Dermis blood vessel endothelial cell (primary cell): ENCODE results near the gene CFAP73. TPM values are rescaled to one million over a fixed set of nuclear protein-coding genes. Genes with fewer than 3 reads are reported as not detected.

Experiments
- DNase-seq: peaks from one replicate; pipeline ENCODE4 v3.0.0; 2010
- total RNA-seq: library from RNA; depleted of rRNA; stranded (reverse); fragments of >200 nt; gene quantifications from 2 replicates; pipeline ENCODE4 v1.2.3, GENCODE V29; 2014

Gene CFAP73
- total RNA-seq, 1 donor from 2014 or later: not detected

DNA sequence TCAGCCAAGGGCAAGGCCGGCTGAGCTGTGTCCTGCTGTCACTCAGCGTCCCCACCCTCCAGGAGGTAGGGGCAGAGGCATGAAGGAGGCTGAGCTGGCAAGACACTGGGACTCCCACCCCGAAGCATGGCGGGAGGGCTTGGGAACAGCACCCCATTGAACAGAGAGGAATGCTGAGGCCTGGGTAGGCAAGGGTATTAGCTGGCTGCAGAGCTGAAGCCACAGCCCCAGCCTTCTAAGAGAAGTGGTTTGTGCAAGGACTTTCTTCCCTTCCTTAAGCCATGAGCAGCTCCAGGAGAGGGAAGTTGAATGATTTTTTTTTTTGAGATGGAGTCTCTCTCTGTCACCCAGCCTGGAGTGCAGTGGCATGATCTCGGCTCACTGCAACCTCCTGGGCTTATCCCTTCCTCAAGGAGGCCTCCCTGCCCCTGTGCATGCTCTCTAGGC, 6.6 kb upstream of the CFAP73 start:
- DNase-seq: no peak

DNA sequence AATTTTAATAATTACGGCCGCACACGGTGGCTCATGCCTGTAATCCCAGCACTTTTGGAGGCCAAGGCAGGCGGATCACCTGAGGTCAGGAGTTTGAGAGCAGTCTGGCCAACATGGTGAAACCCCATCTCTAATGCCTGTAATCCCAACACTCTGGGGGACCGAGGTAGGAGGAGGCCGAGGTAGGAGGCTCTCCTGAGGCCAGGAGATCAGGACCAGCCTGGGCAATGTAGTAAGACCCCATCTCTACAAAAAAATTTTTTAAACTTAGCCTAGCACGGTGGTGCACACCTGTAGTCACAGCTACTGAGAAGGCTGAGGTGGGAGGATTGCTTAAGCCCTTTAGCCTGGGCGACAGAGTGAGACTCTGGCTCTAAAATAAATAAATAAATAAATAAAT, 5.6 kb upstream of the CFAP73 start:
- DNase-seq: no peak

DNA sequence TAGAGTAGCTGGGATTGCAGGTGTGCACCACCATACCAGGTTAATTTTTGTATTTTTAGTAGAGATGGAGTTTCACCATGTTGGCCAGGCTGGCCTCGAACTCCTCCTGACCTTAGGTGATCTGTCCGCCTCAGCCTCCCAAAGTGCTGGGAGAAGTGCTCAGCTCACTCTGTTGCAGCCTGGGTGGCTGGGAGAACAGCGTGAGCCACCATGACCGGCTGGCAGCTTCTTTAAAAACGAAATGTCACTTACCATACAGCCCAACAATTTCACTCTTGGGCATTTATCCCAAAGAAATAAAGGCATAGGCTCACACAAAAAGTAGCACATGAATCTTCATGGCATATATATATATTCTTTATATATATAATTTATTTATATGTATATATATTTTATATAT, 4.7 kb upstream of the CFAP73 start:
- DNase-seq: no peak

DNA sequence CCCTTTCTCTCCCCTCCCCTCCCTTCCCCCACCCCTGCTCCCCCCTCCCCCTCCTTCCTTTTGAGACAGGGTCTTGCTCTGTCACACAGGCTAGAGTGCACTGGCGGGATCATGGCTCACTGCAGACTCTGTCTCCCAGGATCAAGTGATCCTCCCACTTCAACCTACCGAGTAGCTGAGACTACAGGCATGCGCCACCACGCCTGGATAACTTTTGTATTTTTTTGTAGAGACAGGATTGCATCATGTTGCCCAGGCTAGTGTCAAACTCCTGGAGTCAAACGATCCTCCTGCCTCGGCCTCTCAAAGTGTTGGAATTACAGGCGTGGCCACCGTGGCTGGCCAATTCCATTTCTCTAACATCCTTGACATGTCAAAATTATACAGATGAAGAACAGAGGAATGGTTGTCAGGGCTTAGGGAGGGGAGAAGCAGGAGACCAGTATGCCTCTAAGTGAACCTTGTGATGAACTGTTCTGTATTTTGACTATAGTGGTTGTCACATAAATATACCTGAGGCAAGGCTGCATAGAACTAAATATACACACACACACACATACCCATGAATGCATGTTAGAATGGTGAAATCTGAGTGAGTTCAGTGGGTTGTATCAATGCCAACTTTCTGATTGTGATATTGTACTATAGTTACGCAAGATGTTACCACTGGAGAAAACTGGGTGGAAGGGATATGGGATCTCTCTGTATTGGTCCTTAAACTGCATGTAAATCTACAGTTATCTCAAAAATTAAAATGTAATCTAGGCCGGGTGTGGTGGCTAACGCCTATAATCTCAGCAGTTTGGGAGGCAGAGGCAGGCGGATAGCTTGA, 3.6 kb upstream of the CFAP73 start:
- no peak for DNase-seq

DNA sequence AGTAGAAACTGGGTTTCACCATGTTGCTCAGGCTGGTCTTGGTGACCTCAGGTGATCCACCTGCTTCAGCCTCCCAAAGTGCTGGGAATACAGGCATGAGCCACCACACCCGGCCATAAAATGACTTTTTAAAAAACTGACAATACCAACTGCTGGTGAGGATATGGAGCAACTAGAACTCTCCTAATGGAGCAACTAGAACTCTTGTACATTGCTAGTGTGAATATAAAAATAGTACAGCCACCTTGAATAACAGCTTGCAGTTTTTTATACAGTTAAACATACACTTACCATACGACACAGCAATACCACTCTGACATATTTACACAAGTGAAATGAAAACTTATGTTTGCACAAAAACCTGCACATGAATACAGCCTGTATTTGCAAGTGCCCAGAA, 2.5 kb upstream of the CFAP73 start:
- no peak for DNase-seq

DNA sequence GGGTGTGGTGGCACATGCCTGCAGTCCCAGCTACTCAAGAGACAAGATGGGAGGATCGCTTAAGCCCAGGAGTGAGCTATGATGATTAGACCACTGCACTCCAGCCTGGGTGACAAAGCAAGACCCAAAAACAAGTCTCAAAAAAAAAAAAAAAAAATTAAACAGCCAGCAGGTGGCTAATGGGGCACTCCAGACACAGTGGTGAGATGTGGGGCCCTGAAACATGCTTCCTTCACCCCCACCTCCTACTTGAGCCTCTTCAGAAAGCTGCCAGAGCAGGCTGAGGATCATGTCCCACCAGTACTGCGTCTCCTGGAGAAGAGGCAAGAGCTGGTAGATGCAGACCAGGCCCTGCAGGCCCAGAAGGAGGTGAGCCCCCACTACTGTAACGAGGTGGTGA, 2.1 kb downstream of the CFAP73 start:
- DNase-seq: no peak

DNA sequence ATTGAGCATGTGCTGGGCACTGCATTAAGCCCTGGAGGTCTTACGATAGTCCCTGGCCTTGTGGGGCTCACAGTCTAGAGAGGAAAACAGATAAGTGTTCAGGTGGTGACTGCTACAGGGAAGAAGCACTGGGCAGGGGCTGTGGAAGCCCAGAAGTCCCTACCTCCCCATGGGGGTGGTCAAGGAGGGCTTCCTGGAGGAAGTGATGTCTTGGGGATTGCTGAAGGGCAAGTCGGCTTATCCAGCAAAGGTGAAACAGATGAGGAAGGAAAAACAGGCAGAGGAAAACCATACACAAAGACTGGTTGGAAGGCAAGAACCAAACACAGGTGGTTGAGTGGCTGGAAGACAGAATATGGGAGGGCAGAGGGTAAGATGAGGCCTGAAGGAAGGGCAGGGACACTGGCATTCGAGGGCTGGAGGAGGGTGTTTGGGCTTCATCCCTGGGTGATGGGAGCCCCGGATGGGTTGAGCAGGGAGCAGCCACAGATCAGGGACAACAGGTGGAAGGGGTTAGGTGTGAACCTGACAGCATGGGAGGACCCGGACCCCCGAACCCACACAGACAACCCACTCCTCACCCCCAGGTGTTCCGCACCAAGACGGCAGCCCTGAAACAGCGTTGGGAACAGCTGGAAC, 2.8 kb downstream of the CFAP73 start:
- no peak for DNase-seq

DNA sequence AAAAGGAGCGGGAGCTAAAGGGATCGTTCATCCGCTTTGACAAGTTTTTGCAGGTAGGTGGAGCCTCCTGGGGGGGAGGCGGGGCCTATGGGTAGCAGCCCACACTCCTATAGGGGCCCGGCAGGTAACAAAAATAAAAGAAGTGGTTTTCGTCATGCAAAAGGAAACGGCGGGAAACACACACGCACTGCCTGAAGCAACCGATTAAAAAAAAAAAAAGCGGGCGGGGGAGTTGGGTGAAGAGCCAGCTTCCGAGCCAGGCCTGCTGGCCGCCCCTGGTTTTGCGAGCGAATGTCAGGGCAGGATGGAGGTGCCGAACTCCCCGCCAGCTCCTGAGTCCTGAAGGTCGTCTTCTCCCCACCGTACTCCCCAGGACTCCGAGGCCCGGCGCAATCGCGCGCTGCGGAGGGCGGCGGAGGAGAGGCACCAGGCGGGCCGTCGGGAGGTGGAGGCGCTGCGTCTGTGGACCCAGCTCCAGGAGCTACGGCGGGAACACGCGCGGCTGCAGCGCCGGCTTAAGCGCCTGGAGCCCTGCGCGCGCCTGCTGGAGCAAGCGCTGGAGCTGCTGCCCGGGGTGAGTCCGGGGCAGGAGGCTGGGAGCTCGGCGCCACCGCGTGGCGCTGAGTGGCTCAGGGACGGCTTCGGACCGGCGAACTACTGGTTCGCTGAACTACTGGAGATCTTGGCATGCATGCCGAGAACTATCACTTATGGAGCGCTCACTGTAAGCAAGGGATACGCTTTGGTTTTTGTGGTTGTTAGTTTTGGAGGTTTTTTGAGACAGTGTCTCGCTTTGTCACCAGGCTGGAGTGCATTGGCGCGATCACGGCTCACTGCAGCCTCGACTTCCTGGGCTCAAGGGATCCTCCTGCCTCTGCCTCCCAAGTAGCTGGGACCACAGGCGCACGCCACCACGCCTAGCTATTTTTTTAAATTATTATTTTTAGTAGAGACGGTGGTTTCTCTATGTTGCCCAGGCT, 3.6 kb downstream of the CFAP73 start:
- DNase-seq: peak; percentile 81

DNA sequence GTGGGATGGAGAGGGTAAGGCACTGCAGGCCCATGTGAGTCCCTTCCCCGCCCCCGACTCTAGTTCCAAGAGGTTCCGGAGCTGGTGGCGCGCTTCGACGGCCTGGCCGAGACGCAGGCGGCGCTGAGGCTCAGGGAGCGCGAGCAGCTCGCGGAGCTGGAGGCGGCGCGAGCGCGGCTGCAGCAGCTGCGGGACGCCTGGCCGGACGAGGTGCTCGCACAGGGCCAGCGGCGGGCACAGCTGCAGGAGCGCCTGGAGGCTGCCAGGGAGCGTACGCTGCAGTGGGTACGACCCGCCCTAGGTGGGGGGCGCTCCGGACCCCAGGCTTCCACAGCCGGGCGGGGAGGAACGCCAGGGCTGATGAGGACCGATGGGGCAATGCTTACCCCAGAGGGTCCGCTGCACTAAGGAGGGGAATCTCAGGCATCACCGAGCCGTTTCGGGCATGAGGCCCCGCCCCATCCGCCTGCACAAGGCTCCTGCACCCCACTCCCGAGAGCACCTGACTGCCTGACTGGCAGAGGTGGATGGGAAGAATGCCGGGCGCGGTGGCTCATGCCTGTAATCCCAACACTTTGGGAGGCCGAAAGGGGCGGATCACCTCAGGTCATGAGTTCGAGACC, 4.9 kb downstream of the CFAP73 start:
- DNase-seq: peak; percentile 56

DNA sequence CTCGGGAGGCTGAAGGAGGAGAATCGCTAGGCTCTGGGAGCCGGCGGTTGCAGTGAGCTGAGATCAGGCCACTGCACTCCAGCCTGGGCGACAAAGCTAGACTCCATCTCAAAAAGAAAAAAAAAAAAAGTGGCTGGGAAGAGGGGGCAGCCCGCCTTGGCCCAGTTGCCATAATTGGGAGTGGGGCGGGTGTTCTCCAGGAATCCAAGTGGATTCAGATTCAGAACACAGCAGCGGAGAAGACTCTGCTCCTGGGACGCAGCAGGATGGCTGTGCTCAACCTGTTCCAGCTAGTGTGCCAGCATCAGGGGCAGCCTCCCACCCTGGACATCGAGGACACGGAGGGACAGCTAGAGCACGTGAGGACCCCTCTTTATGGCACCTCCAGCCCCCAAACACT, 5.5 kb downstream of the CFAP73 start:
- DNase-seq: no peak

DNA sequence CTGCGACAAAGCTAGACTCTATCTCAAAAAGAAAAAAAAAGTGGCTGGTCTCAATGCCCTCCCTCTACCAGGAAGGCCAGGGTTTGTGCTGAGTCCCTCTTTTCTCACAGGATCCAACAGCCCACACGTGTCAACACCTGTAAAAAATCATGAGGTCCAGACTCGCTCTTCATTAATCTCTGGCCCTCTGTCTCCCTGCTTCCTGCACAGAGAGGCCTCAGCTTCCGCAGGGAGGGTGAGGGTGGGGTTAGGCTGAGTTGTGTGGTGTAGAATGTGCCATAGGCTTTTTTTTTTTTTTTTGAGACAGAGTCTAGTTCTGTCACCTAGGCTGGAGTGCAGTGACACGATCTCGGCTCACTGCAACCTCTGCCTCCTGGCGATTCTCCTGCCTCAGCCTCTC, 6.1 kb downstream of the CFAP73 start:
- DNase-seq: no peak

DNA sequence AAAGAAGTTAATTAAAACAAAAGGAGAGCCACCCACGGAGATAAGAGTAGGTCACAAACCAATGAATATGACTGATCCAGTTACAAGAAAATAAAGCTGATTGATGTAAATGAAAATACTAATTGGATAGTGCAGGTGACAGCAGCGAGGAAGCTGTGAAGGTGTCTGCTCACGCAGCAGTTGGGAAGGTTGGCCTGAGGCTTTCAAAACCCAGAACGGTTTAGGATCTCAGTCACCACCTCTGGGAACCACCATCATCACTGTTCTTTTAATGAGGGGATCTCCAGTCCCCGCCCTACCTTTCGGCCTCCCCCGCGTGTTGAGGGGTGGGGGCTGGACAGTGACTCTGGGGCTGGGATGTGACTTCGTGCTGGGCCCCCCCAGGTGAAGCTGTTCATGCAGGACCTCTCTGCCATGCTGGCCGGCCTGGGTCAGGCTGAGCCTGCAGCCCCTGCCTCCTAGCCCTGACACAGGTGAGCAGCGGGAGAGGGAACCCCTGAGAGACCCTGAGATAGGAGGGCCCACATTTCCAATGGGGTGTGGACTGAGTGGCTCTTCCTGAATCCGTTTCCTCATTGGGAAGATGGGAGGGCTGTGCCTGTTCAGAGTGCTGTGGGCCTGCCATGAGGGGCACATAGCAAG, 7.8 kb downstream of the CFAP73 start:
- DNase-seq: no peak

DNA sequence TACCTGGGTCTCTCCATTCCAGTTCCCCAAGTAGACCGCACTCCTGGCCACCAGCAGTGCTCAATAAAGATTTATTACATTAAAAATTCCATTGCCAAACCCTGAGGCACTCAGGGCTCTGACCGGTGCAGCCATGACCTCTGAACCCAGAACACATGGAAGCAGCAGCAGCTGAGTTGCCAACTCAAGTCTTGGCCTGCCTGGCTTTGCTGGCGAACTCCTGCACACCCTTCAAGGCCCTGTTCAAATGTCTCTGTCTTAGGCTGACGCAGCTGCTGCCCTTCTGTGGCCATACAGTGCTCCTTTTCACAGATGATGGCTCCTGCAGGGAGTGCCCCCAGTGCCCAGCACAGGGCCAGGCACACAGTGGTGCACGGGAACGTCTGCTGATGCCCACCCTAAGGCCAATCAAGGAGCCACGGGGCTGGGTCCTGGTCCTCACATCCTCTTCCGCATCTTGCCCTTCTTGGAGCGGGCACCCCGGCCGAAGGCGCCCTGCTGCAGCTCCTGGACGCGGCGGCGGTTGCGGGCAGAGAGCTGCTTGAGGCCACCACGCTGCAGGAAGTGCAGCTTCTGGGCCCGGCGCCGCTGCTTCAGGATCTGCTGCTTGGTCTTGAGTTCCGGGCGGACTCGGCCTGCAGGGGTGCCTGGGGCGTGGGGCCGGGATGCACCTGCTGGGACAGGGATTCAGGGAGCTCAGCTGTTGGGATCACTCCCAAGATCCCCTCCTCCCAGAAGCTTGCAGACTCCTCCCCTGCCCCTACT, 9.1 kb downstream of the CFAP73 start:
- no peak for DNase-seq

DNA sequence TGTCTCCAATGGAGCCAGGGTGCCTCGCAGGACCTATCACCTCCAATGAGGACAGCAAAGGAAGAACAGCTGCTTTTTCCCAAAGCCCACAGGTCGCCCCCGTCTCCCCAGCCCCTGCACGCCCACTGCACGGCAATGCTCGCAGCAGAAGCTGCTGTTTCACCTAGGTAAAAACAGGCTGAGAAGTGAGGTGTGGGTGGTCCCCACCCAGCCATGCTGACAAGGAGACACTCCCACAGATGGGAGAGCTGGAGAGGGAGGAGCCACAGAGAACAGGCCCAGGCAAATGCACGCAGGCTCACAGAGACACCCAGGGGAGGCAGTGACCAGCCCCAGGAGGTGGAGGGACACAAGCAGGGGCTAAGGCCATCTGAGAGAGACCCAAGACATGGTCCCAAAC, 10.4 kb downstream of the CFAP73 start:
- DNase-seq: no peak

DNA sequence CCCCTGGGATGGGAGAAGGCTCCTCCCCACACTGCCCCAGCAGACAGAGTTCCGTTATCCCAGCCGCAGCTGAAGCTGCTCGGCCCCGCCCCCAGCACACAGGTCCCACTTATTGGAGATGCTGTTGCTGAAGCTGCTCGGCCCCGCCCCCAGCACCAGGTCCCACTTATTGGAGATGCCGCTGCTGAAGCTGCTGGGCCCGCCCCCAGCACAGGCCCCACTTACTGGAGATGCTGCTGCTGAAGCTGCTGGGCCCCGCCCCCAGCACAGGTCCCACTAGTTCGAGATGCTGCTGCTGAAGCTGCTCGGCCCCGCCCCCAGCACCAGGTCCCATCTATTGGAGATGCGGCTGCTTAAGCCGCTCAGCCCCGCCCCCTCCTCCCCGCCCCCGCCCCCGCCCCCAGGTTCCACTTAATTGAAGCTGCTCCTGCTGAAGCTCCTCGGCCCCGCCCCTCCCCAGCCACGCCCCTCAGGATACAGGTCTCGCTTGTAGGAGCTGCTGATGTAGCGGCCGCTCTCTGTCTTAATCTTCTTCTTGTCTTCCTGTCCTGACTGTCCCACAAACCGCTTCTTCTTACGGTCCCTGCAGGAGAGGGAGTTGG, 12.0 kb downstream of the CFAP73 start:
- DNase-seq: no peak

DNA sequence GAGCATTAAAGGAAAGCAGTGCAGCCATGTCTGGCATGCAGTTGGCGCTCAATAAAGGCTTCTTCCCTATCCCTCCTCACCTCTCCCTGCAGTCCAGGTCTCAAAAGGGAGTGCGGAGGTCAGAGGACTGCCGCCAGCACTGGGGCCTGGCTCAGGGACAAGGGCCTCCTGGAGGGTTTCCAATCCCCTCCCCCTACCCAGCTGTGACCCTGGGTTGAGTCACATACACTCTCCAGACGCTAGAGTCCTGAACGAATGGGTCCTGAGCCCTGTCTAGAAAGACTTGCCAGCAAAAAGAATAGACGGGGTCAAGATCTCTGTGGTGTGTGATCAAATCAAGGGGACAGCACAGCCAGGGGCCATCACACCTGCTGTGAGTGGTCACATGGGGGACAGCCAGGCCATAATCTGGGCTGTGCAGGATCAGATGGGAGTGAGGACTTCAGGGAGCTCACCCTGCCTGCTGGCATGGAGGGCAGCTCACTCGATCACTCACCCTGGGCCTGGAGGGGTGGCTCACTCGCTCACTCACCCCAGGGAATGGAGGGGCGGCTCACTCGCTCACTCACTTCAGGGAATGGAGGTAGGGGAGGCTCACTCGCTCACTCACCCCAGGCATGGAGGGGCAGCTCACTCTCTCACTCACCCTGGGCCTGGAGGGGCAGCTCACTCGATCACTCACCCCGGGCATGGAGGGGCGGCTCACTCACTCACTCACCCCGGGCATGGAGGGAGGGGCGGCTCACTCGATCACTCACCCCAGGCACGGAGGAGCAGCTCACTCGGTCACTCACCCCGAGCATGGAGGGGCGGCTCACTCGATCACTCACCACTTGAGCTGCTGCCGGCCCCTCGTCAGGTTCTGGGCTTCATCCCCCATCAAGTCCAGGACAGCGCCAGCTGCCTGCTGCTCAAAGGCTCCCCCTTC, 12.8 kb downstream of the CFAP73 start:
- peak; percentile 34 for DNase-seq

DNA sequence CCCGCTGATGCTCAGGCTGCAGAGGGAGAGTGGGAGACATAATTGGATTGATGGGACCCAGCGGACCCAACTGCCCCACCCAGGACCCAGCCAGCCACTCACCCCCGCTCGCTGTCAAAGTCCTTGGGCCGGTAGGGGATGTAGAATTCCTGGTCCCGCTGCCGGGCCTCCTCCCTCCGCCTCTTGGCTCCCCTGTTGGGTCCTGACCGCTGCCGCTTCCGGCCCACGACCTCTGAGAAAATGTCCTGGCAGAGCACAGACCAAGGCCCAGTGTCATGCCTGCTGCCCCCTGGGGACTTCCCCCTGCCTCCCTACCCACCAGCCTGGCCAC, 13.5 kb downstream of the CFAP73 start:
- DNase-seq: no peak

DNA sequence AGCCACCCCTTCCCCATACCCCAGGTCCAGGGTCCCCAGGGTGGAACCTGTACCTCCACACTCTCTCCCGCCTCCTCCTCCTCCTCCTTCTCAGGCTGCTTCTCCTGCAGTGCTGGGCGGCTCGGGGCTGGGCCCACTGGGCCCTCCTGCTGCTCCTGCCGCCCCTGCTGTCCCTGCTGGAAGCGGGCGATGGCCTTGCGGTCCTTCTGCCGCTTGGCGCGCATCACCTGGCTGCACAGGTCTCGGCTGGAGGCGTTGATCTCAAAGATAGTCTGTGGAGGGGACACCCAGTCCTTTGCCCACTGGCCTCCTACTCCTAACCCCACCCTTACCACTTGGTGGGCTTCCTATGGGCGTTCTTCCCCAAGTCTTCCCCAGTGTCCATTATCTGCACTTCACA, 14.5 kb downstream of the CFAP73 start:
- no peak for DNase-seq

DNA sequence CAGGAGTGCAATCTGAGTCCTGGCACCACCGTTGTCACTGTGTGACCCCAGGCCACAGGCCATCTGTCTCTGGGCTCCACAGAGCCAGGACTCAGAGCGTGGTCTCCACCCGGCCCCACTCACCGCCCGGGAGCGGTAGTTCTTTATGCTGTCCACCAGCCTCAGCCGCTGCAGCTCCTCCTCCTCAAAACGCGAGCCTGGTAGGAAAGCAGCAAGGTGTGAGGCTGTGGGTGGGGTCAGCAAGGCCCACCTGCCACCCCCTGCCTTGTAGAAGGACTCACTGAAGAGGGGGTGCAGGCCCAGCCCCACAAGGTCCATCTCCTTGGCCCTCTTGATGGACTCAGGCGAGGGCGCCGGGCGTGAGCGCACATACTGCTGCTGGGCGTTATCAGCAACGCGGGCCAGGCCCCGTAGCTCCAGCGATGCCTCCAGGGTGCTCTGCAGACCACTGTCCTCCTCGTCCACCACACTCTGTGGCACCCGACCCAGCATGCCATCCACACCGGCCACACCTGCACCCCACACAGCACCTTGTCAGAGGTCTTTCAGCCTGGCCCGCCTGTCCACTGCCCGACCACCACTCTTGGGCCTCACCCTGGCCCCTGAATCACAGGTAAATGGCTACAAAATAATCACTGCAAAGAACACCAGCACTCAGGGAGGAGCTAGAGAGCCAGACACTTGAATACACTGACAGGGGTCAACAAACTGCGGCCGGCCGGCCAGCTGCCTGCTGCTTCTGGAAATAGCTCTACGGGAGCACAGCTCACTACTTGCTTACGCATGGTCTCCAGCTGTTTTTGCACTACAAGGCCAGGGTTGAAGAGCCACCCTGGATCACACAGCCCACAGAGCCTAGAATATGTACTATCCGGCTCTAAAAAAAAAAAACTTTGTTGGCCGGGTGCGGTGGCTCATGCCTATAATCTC, 16.3 kb downstream of the CFAP73 start:
- no peak for DNase-seq
